MM.1S (cell line): ENCODE measurements around the gene ALKBH3.

Source experiments
- DNase-seq: peaks from one replicate; pipeline ENCODE4 v3.0.0-alpha.2; 2015
- H2AFZ ChIP-seq: fragments of 300-600 bp; sonication (generic); 2 replicates; pipeline ENCODE4 v1.6.0; 2016; ENCODE audit warnings: antibody characterized with exemption, low read length
- H3F3A ChIP-seq: fragments of 300-600 bp; sonication (generic); 2 replicates; pipeline ENCODE4 v1.6.1; 2016; ENCODE audit warnings: mild to moderate bottlenecking, antibody characterized with exemption, low read length, moderate library complexity, mixed read lengths; ENCODE audit not compliant: insufficient read depth
- H3K27ac ChIP-seq: fragments of 300-600 bp; sonication (generic); 2 replicates; pipeline ENCODE4 v1.5.1; 2016; ENCODE audit warnings: mild to moderate bottlenecking, low read length
- H3K27me3 ChIP-seq: fragments of 300-600 bp; sonication (generic); replicated peaks from 2 replicates; pipeline ENCODE4 v1.6.0; 2016; ENCODE audit warnings: low read length; ENCODE audit not compliant: insufficient read depth
- H3K36me3 ChIP-seq: fragments of 300-600 bp; sonication (generic); replicated peaks from 2 replicates; pipeline ENCODE4 v1.6.1; 2016; ENCODE audit warnings: mild to moderate bottlenecking, low read length, mixed read lengths; ENCODE audit not compliant: insufficient read depth
- H3K4me1 ChIP-seq: fragments of 300-600 bp; sonication (generic); 2 replicates; pipeline ENCODE4 v1.6.1; 2016; ENCODE audit warnings: low read length, mixed read lengths
- H3K4me2 ChIP-seq: fragments of 300-600 bp; sonication (generic); 2 replicates; pipeline ENCODE4 v1.6.0; 2016; ENCODE audit warnings: low read depth, low read length
- H3K4me3 ChIP-seq: fragments of 300-600 bp; sonication (generic); 2 replicates; pipeline ENCODE4 v1.5.1; 2016; ENCODE audit warnings: low read length, mixed read lengths
- H3K79me2 ChIP-seq: fragments of 300-600 bp; sonication (generic); 2 replicates; pipeline ENCODE4 v1.6.1; 2016; ENCODE audit warnings: mixed run types, low read length, mixed read lengths
- H3K9ac ChIP-seq: fragments of 300-600 bp; sonication (generic); 2 replicates; pipeline ENCODE4 v1.6.1; 2016; ENCODE audit warnings: low read length, mixed read lengths
- H3K9me2 ChIP-seq: fragments of 300-600 bp; sonication (generic); replicated peaks from 2 replicates; pipeline ENCODE4 v1.6.1; 2016; ENCODE audit warnings: mild to moderate bottlenecking, low read length, mixed read lengths; ENCODE audit not compliant: insufficient read depth
- H3K9me3 ChIP-seq: fragments of 300-600 bp; sonication (generic); replicated peaks from 2 replicates; pipeline ENCODE4 v1.6.1; 2016; ENCODE audit warnings: mild to moderate bottlenecking, low read length, mixed read lengths; ENCODE audit not compliant: insufficient read depth
- H4K20me1 ChIP-seq: fragments of 300-600 bp; sonication (generic); 2 replicates; pipeline ENCODE4 v1.6.1; 2016; ENCODE audit warnings: mild to moderate bottlenecking, low read length, moderate library complexity, mixed read lengths; ENCODE audit not compliant: insufficient read depth
- EZH2 ChIP-seq: fragments of 300-600 bp; sonication (generic); optimal IDR thresholded peaks from 2 replicates; pipeline ENCODE3; 2017; ENCODE audit warnings: low read depth, mild to moderate bottlenecking, antibody characterized with exemption, low read length, mixed read lengths
- EZH2phosphoT487 ChIP-seq: fragments of 300-600 bp; sonication (generic); IDR thresholded peaks from 2 replicates; pipeline ENCODE4 v1.6.1; 2018; ENCODE audit warnings: antibody characterized with exemption, low read length
- TF ChIP-seq, protein P1 (sequence below): fragments of 300-600 bp; sonication (generic); IDR thresholded peaks from 2 replicates; pipeline ENCODE4 v1.5.1; 2016; ENCODE audit warnings: antibody characterized with exemption, low read length, mixed read lengths

The ALKBH3 gene

DNA sequence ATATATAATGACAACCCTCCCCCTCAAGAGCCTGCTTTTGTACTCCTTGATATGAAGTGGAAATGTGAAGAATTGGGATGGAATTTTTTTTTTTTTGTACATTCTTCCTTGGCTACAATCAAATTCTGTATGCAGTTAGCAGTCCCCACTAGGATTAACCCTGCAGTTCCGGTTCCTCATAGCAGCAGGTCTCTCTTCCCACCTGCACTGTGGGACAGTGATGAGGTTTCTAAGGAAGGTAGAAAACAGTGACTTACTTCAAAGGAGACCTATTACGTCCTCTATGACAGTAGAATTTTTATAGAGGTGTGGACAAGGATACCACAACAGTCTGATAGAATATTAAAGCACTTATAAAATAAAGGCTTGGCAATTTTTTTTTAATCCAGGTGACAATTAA lies 46.3 kb upstream of the ALKBH3 start:
- no peaks in the 10 kb centered on the region for H3K79me2 ChIP-seq
- H3K27me3 ChIP-seq, result no peaks in the 10 kb centered on the region
- H3K9me3 ChIP-seq, result no peaks in the 10 kb centered on the region
- H3K9ac ChIP-seq, result no peak overlapping the region
- H3F3A ChIP-seq, result no peaks in the 10 kb centered on the region; the same call in 1 of the 2 replicates
- H3K4me1 ChIP-seq, result 0 out of 2 replicates have a peak, but pooled peaks cover 4% of the 10 kb centered on the region
- no peak overlapping the region for H3K4me2 ChIP-seq
- H4K20me1 ChIP-seq, result no peaks in the 10 kb centered on the region
- H3K9me2 ChIP-seq, result no peaks in the 10 kb centered on the region
- H3K27ac ChIP-seq, result no peak overlapping the region
- H3K4me3 ChIP-seq, result no peak overlapping the region
- H3K36me3 ChIP-seq, result no peaks in the 10 kb centered on the region
- no peak for DNase-seq
- no peak overlapping the region for H2AFZ ChIP-seq
- TF ChIP-seq EZH2phosphoT487 (no peak), EZH2 (no peak)

DNA sequence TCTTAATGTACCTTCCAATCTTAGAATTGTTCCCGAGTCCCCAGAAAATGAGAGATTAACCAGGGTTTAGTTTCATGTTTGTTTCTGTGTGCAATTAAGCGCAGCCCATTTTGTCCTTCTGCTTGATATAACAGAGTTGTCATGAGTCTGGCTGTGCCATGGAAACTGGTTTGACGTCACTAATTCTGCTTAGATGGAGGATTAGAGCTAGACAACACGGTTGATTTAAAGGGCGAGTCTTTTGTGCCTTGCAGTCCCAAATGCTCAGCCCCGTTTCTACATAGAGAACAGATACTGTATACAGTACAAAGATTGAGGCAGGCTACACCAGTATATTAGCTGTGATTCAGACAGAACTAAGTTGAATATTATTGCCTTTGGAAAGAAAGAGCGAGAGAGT lies 45.5 kb upstream of the ALKBH3 start:
- H3K4me2 ChIP-seq, result no peak overlapping the region
- H3K79me2 ChIP-seq, result no peaks in the 10 kb centered on the region
- no peaks in the 10 kb centered on the region; the same call in 1 of the 2 replicates for H3F3A ChIP-seq
- no peak for DNase-seq
- H2AFZ ChIP-seq, result no peak overlapping the region
- no peaks in the 10 kb centered on the region for H3K9me2 ChIP-seq
- H3K4me3 ChIP-seq, result no peak overlapping the region
- 0 out of 2 replicates have a peak, but pooled peaks cover 4% of the 10 kb centered on the region for H3K4me1 ChIP-seq
- TF ChIP-seq EZH2phosphoT487, result no peak
- TF ChIP-seq, protein P1, sequence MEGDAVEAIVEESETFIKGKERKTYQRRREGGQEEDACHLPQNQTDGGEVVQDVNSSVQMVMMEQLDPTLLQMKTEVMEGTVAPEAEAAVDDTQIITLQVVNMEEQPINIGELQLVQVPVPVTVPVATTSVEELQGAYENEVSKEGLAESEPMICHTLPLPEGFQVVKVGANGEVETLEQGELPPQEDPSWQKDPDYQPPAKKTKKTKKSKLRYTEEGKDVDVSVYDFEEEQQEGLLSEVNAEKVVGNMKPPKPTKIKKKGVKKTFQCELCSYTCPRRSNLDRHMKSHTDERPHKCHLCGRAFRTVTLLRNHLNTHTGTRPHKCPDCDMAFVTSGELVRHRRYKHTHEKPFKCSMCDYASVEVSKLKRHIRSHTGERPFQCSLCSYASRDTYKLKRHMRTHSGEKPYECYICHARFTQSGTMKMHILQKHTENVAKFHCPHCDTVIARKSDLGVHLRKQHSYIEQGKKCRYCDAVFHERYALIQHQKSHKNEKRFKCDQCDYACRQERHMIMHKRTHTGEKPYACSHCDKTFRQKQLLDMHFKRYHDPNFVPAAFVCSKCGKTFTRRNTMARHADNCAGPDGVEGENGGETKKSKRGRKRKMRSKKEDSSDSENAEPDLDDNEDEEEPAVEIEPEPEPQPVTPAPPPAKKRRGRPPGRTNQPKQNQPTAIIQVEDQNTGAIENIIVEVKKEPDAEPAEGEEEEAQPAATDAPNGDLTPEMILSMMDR, result no peak
- TF ChIP-seq EZH2, result no peak
- no peaks in the 10 kb centered on the region for H3K9me3 ChIP-seq
- no peaks in the 10 kb centered on the region for H3K27me3 ChIP-seq
- no peak overlapping the region for H3K27ac ChIP-seq
- H4K20me1 ChIP-seq, result no peaks in the 10 kb centered on the region
- no peak overlapping the region for H3K9ac ChIP-seq
- no peaks in the 10 kb centered on the region for H3K36me3 ChIP-seq

DNA sequence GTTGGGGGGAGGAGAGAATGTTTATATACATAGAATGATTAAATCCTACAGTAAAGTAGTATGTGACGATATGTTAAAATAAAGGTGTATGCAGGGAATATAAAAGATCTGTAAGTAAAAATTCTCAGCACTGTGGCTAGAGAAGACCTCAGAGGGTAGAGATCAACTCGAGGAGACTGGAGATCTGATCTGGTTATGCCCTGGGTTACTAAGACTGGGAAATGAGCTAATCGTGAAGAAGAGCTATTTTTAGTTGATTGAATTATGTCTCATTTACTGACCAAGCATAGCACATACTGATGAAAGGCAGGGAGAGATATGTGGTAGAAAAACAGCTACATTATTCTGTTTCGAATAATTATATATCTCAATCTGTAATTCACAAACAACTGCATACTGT lies 42.8 kb upstream of the ALKBH3 start:
- H3K27ac ChIP-seq, result no peak overlapping the region
- no peaks in the 10 kb centered on the region for H4K20me1 ChIP-seq
- H3K4me1 ChIP-seq, result 0 out of 2 replicates have a peak, but pooled peaks cover 4% of the 10 kb centered on the region
- no peaks in the 10 kb centered on the region; the same call in 1 of the 2 replicates for H3F3A ChIP-seq
- TF ChIP-seq, protein P1, result no peak
- TF ChIP-seq EZH2phosphoT487, result no peak
- H2AFZ ChIP-seq, result no peak overlapping the region
- H3K9ac ChIP-seq, result no peak overlapping the region
- H3K9me3 ChIP-seq, result no peaks in the 10 kb centered on the region
- H3K36me3 ChIP-seq, result no peaks in the 10 kb centered on the region
- H3K9me2 ChIP-seq, result no peaks in the 10 kb centered on the region
- no peaks in the 10 kb centered on the region for H3K27me3 ChIP-seq
- no peak overlapping the region for H3K4me2 ChIP-seq
- no peak overlapping the region for H3K4me3 ChIP-seq
- no peak for DNase-seq
- H3K79me2 ChIP-seq, result no peaks in the 10 kb centered on the region

DNA sequence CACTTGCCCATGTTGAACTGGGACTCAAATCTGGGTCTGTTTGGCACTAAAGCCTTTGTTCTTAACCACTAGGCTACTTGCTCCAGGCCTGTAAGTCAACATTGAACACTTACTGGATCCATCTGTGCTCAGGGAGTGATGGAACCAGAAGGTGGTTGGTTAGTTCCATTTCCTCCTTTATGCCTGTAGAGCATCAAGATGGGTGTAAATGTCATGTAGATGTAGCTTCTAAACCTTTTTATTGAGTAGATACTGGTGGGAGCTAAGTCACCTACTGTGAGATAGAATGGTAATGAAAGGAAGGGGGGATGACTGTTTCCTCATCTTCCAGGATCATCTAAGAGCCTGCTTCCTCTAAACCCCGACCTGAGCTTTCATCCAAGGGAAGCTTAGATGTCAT lies 38.6 kb upstream of the ALKBH3 start:
- Histone ChIP-seq H3K4me1 (no peaks in the 10 kb centered on the region), H3K4me2 (no peak overlapping the region), H3K9me2 (no peaks in the 10 kb centered on the region), H4K20me1 (no peaks in the 10 kb centered on the region), H3K36me3 (no peaks in the 10 kb centered on the region), H3K27me3 (no peaks in the 10 kb centered on the region), H3K9ac (no peak overlapping the region), H3K27ac (no peak overlapping the region), H3K9me3 (no peaks in the 10 kb centered on the region), H3F3A (no peaks in the 10 kb centered on the region), H3K79me2 (no peaks in the 10 kb centered on the region), H2AFZ (no peak overlapping the region), H3K4me3 (no peak overlapping the region)
- no peak for DNase-seq
- TF ChIP-seq EZH2 (no peak), EZH2phosphoT487 (no peak)
- TF ChIP-seq, protein P1, result no peak
